HCT116 (cell line): ENCODE data around the gene ANKRD13B. TPM values are rescaled to one million over a fixed set of nuclear protein-coding genes. Genes with fewer than 3 reads are reported as not detected.

Source experiments
- ATAC-seq: fragments of 200-7000 bp; cut with Tn5 transposase; 2 replicates; pipeline ENCODE4 v1.9.1; 2020; ENCODE audit warnings: mild to moderate bottlenecking, moderate library complexity
- BruUV-seq: library from RNA; stranded (reverse); fragments of 400-500 nt; replicated peaks from 2 replicates; lab custom pipeline; 2021; lab: Mats Ljungman, UMichigan
- CTCF ChIA-PET: fragments of 300-600 bp; sonication (Branson Sonifier 250); formaldehyde crosslinking; loops from one replicate; lab custom pipeline; 2021; ENCODE audit warnings: antibody characterized with exemption; lab: Charles Lee
- POLR2A ChIA-PET: fragments of 300-600, 350-600 bp; sonication (Branson Sonifier 250); formaldehyde crosslinking; loops from one replicate; lab custom pipeline; 2021; ENCODE audit warnings: antibody characterized with exemption; lab: Charles Lee
- RAD21 ChIA-PET, 2 experiments: fragments of 300-600 bp; sonication (Branson Sonifier 250); formaldehyde crosslinking; loops; one replicate each; lab custom pipeline; 2023; ENCODE audit warnings: low total read pairs in 2 of 2; ENCODE audit not compliant: uncharacterized antibody in 2 of 2, unreplicated experiment in 2 of 2, low non-redundant PET in 1 of 2; lab: Charles Lee
- DNase-seq: peaks from one replicate; pipeline ENCODE4 v3.0.0-alpha.2; 2010; ENCODE audit warnings: low read depth, low spot score
- H2AFZ ChIP-seq: fragments of 200-600 bp; shearing (Covaris generic), sonication (generic); 2 replicates; pipeline ENCODE4 v1.6.1; 2017; ENCODE audit warnings: low read depth, mixed run types, mixed read lengths, antibody characterized with exemption, low read length; ENCODE audit not compliant: poor library complexity, severe bottlenecking
- H3K27ac ChIP-seq: 2 replicates; pipeline ENCODE4 v1.5.1; 2012; ENCODE audit warnings: low read depth, low read length
- H3K27me3 ChIP-seq: fragments of 200-600 bp; sonication (generic); 2 replicates; pipeline ENCODE4 v1.6.1; 2016; ENCODE audit warnings: mixed run types, low read length, mixed read lengths; ENCODE audit not compliant: insufficient read depth
- H3K36me3 ChIP-seq, 2 experiments: fragments of 200-500 bp in 1 of 2; fragments of 200-600 bp in 1 of 2; sonication (Bioruptor generic) in 1 of 2; sonication (generic) in 1 of 2; 2 replicates each; pipeline versions ENCODE4 v1.5.1 to v1.6.1; 2014 to 2016; ENCODE audit warnings: low read length in 2 of 2, inconsistent platforms in 1 of 2, mixed read lengths in 1 of 2, mixed run types in 1 of 2; ENCODE audit not compliant: insufficient read depth in 2 of 2, control insufficient read depth in 1 of 2
- H3K4me1 ChIP-seq, 2 experiments: fragments of 200-600 bp in 1 of 2; sonication (generic) in 1 of 2; 2 replicates each; pipeline versions ENCODE4 v1.5.1 to v1.6.1; 2012 to 2017; ENCODE audit warnings: low read length in 2 of 2, inconsistent platforms in 1 of 2, mild to moderate bottlenecking in 1 of 2, mixed read lengths in 1 of 2, mixed run types in 1 of 2, moderate library complexity in 1 of 2; ENCODE audit not compliant: insufficient read depth in 2 of 2, control insufficient read depth in 1 of 2
- H3K4me2 ChIP-seq: fragments of 200-600 bp; sonication (generic); 2 replicates; pipeline ENCODE4 v1.6.1; 2017; ENCODE audit warnings: mixed run types, low read length, mixed read lengths
- H3K4me3 ChIP-seq, 2 experiments: fragments of 200-600 bp in 1 of 2; sonication (generic) in 1 of 2; replicated peaks in 1 of 2; 2 replicates each; pipeline ENCODE4 v1.5.1; 2011 to 2016; ENCODE audit warnings: low read length in 2 of 2, control low read depth in 1 of 2, low read depth in 1 of 2, mild to moderate bottlenecking in 1 of 2, mixed read lengths in 1 of 2, mixed run types in 1 of 2
- H3K79me2 ChIP-seq: fragments of 200-600 bp; sonication (generic); 2 replicates; pipeline ENCODE4 v1.6.1; 2017; ENCODE audit warnings: mild to moderate bottlenecking, mixed run types, low read length, moderate library complexity, mixed read lengths; ENCODE audit not compliant: insufficient read depth
- H3K9ac ChIP-seq: fragments of 200-600 bp; sonication (generic); 2 replicates; pipeline ENCODE4 v1.6.1; 2016; ENCODE audit warnings: low read length, mixed read lengths
- H3K9me2 ChIP-seq: fragments of 200-600 bp; sonication (generic), shearing (Covaris generic); 2 replicates; pipeline ENCODE4 v1.6.1; 2017; ENCODE audit warnings: mixed run types, mild to moderate bottlenecking, moderate library complexity; ENCODE audit not compliant: insufficient read depth
- H3K9me3 ChIP-seq, 2 experiments: fragments of 200-500 bp in 1 of 2; fragments of 200-600 bp in 1 of 2; sonication (Bioruptor generic) in 1 of 2; sonication (generic) in 1 of 2; 2 replicates each; pipeline ENCODE4 v1.6.1; 2014 to 2017; ENCODE audit warnings: low read length in 2 of 2, mixed read lengths in 2 of 2, inconsistent platforms in 1 of 2, low read depth in 1 of 2, mild to moderate bottlenecking in 1 of 2, mixed run types in 1 of 2, moderate library complexity in 1 of 2; ENCODE audit not compliant: control insufficient read depth in 1 of 2, insufficient read depth in 1 of 2
- H4K20me1 ChIP-seq: fragments of 200-600 bp; sonication (generic), shearing (Covaris generic); 2 replicates; pipeline ENCODE4 v1.6.1; 2017; ENCODE audit warnings: mixed run types, mild to moderate bottlenecking, moderate library complexity; ENCODE audit not compliant: insufficient read depth
- EGR1 ChIP-seq: IDR thresholded peaks from 2 replicates; pipeline ENCODE4 v1.6.1; 2012; ENCODE audit warnings: low read depth
- EZH2 ChIP-seq: fragments of 200-600 bp; sonication (generic); IDR thresholded peaks from 2 replicates; pipeline ENCODE4 v1.6.1; 2017; ENCODE audit warnings: antibody characterized with exemption, mixed run types
- POLR2A ChIP-seq: IDR thresholded peaks from 2 replicates; pipeline ENCODE4 v1.7.0; 2011; ENCODE audit warnings: borderline replicate concordance; ENCODE audit not compliant: insufficient read depth, insufficient read length; ENCODE audit errors: extremely low read depth
- POLR2AphosphoS5 ChIP-seq: IDR thresholded peaks from 2 replicates; pipeline ENCODE4 v1.6.1; 2011; ENCODE audit warnings: mild to moderate bottlenecking, low read depth, low read length, moderate library complexity
- SIN3A ChIP-seq: IDR thresholded peaks from 2 replicates; pipeline ENCODE4 v1.6.1; 2012; ENCODE audit warnings: low read depth
- ZBTB33 ChIP-seq: IDR thresholded peaks from 2 replicates; pipeline ENCODE4 v1.6.1; 2011; ENCODE audit warnings: mild to moderate bottlenecking, low read length, moderate library complexity; ENCODE audit not compliant: insufficient replicate concordance; ENCODE audit errors: extremely low read depth
- ZFX ChIP-seq: fragments of 450-650 bp; IDR thresholded peaks from 2 replicates; pipeline ENCODE4 v1.6.1; 2017
- intact Hi-C: fragments of 100-400 bp; cut with micrococcal nuclease; formaldehyde crosslinking; loops from 2 replicates; pipeline ENCODE4 v1.10.0; 2022
- total RNA-seq: library from RNA; stranded (reverse); gene quantifications from one replicate; pipeline ENCODE4 v1.2.1, GENCODE V29; 2021; ENCODE audit not compliant: unreplicated experiment

The ANKRD13B gene
- total RNA-seq, 1 experiment from 2014 or later: 27.4 TPM

DNA sequence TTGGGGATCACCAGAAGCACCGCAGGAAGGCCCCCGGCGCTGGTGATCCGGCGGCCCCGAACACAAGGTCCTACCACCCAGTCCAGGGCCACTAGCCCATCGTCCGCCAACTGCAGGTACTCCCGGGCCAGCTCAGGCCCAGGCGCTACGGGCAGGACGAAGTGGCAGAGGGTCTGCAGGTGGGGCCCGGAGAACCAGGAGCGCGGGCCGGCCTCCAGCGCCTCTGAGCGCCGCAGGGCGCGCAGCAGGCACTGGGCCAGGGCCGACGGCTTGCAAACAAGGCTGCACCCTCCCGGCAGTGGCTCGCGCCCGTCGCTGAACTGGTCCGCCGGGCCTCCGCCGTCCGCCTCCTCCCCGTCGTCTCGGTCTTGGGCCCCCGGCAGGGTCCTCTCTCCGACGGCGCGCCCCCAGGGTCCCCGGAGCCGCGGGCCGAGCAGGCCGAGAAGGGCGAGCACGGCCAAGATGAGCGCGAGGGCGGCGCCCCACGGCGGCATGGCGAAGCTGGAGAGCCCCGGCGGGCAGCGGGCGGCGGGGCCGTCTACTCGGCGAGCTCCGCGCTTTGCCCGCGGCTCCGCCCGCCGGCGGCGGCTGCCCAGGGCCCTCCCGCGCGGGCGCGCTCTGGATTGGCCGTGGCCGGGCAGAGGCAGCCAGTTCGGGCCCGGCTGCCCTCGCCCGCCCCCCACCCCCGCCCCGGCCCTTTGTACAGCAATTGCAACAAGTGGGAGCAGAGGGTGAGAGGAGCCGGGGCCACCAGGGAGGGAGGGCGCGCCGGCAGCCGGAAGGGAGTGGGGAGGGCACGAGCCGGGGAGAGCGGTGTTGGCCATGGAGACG is 26.2 kb upstream of the ANKRD13B start, which contains the start of gene ABHD15:
ABHD15 (minus strand) TSS at position 565 of the 831 bp plus-strand sequence; CDS start at position 494, 71 bp downstream.
- RAD21 ChIA-PET: interaction anchor here (1.1 to 1.3 kb wide), 4 partner anchors 25 to 442 kb away, joined by 3 to 5 read pairs (median 3); no protein-coding TSS in a partner anchor
- H3K4me3 ChIP-seq: peak within 1 kb of the TSS; percentile 79 to 82
- H3K9me2 ChIP-seq: no peaks in the 10 kb centered on the region
- peaks cover 10% of the 10 kb centered on the region; the same call in 1 of the 2 replicates for H3K79me2 ChIP-seq
- H3K9ac ChIP-seq: peak within 1 kb of the TSS; percentile 75
- no TSS peak for BruUV-seq
- peak; percentile 62 for ATAC-seq
- CTCF ChIA-PET: interaction anchor here (1.0 to 3.8 kb wide), 6 partner anchors 11 to 442 kb away, joined by 3 to 30 read pairs (median 4); partner anchors contain the start of gene ANKRD13B
- no peaks in the 10 kb centered on the region for H3K27me3 ChIP-seq
- peak; percentile 19 for DNase-seq
- H3K36me3 ChIP-seq: peaks cover 3 to 4% of the 10 kb centered on the region in 2 experiments; a peak in 1 of 4 replicates
- 0 out of 2 replicates have a peak, but pooled peaks have one; percentile 12 for TF ChIP-seq EGR1
- TF ChIP-seq ZFX: peak; percentile 86
- TF ChIP-seq POLR2A: peak; percentile 43
- no peak for TF ChIP-seq ZBTB33
- no peak for TF ChIP-seq EZH2
- TF ChIP-seq SIN3A: peak; percentile 40; the same call in 1 of the 2 replicates
- peak; percentile 22; the same call in 1 of the 2 replicates for TF ChIP-seq POLR2AphosphoS5
- peak within 1 kb of the TSS; percentile 99 for H3K4me2 ChIP-seq
- H3K27ac ChIP-seq: peak within 1 kb of the TSS; percentile 82
- H3K4me1 ChIP-seq: peaks cover 13 to 25% of the 10 kb centered on the region in 2 experiments
- intact Hi-C loops: no loop called here
- POLR2A ChIA-PET: interaction anchor here (1.0 kb wide), 1 partner anchor 24 kb away, joined by 3 read pairs; no protein-coding TSS in a partner anchor
- H4K20me1 ChIP-seq: no peaks in the 10 kb centered on the region
- peak within 1 kb of the TSS; percentile 88 for H2AFZ ChIP-seq
- no peaks in the 10 kb centered on the region for H3K9me3 ChIP-seq
